PC-3 (cell line): ENCODE results near the gene SYPL1. TPM values are rescaled to one million over a fixed set of nuclear protein-coding genes. Genes with fewer than 3 reads are reported as not detected.

Experiments
- ATAC-seq: fragments of 200-7000 bp; cut with Tn5 transposase; 2 replicates; pipeline ENCODE4 v1.9.1; 2020; ENCODE audit warnings: mild to moderate bottlenecking, moderate library complexity
- BruUV-seq: library from RNA; stranded (reverse); fragments of 400-500 nt; replicated peaks from 2 replicates; lab custom pipeline; 2021; lab: Mats Ljungman, UMichigan
- CTCF ChIA-PET: fragments of 300-600 bp; sonication (Branson Sonifier 250); formaldehyde crosslinking; loops from one replicate; lab custom pipeline; 2022; ENCODE audit warnings: antibody characterized with exemption; lab: Charles Lee
- POLR2A ChIA-PET: fragments of 300-600 bp; sonication (Branson Sonifier 250); formaldehyde crosslinking; loops from one replicate; lab custom pipeline; 2022; ENCODE audit warnings: antibody characterized with exemption; ENCODE audit not compliant: unreplicated experiment; lab: Charles Lee
- DNase-seq: peaks from one replicate; pipeline ENCODE4 v3.0.0-alpha.2; 2015
- H2AFZ ChIP-seq: fragments of 300-600 bp; sonication (generic); 2 replicates; pipeline ENCODE4 v1.6.0; 2016; ENCODE audit warnings: antibody characterized with exemption, low read length
- H3F3A ChIP-seq: fragments of 300-600 bp; sonication (generic); one replicate; pipeline ENCODE4 v1.6.0; 2017; ENCODE audit warnings: antibody characterized with exemption, low read length, control low read depth, mild to moderate bottlenecking; ENCODE audit not compliant: unreplicated experiment
- H3K27ac ChIP-seq: fragments of 300-600 bp; sonication (generic); 2 replicates; pipeline ENCODE4 v1.5.1; 2016; ENCODE audit warnings: mild to moderate bottlenecking, low read length
- H3K27me3 ChIP-seq: fragments of 300-600 bp; sonication (generic); 2 replicates; pipeline ENCODE4 v1.6.1; 2016; ENCODE audit warnings: low read length, mixed read lengths
- H3K36me3 ChIP-seq: fragments of 300-600 bp; sonication (generic); 2 replicates; pipeline ENCODE4 v1.6.1; 2016; ENCODE audit warnings: low read depth, mixed run types, low read length, mixed read lengths
- H3K4me1 ChIP-seq: fragments of 300-600 bp; sonication (generic); 2 replicates; pipeline ENCODE4 v1.5.1; 2016; ENCODE audit warnings: low read length; ENCODE audit not compliant: insufficient read depth
- H3K4me2 ChIP-seq: fragments of 300-600 bp; sonication (generic); 2 replicates; pipeline ENCODE4 v1.6.0; 2016; ENCODE audit warnings: low read length
- H3K4me3 ChIP-seq: fragments of 300-600 bp; sonication (generic); 2 replicates; pipeline ENCODE4 v1.5.1; 2016; ENCODE audit warnings: mild to moderate bottlenecking, low read length, mixed read lengths
- H3K79me2 ChIP-seq: fragments of 300-600 bp; sonication (generic); 2 replicates; pipeline ENCODE4 v1.6.1; 2017; ENCODE audit warnings: low read length, mixed read lengths
- H3K9ac ChIP-seq: fragments of 300-600 bp; sonication (generic); 2 replicates; pipeline ENCODE4 v1.6.0; 2016; ENCODE audit warnings: mild to moderate bottlenecking, low read length
- H3K9me2 ChIP-seq: fragments of 300-600 bp; sonication (generic); replicated peaks from 2 replicates; pipeline ENCODE4 v1.6.1; 2016; ENCODE audit warnings: mixed run types, low read length, mixed read lengths
- H3K9me3 ChIP-seq: fragments of 300-600 bp; sonication (generic); 2 replicates; pipeline ENCODE4 v1.6.1; 2016; ENCODE audit warnings: low read length, mixed read lengths
- H4K20me1 ChIP-seq: fragments of 300-600 bp; sonication (generic); 2 replicates; pipeline ENCODE4 v1.6.1; 2016; ENCODE audit warnings: low read length, mixed read lengths
- EZH2 ChIP-seq: fragments of 300-600 bp; sonication (generic); IDR thresholded peaks from one replicate; pipeline ENCODE4 v1.6.1; 2017; ENCODE audit warnings: antibody characterized with exemption, mild to moderate bottlenecking, low read length; ENCODE audit not compliant: unreplicated experiment
- EZH2phosphoT487 ChIP-seq: fragments of 300-600 bp; sonication (generic); IDR thresholded peaks from 2 replicates; pipeline ENCODE4 v1.6.1; 2018; ENCODE audit warnings: mild to moderate bottlenecking, antibody characterized with exemption, low read length, borderline replicate concordance
- intact Hi-C: fragments of 100-400 bp; cut with micrococcal nuclease; formaldehyde crosslinking; loops from 2 replicates; pipeline ENCODE4 v1.9.0; 2023
- total RNA-seq: library from RNA; depleted of rRNA; stranded (reverse); fragments of >200 nt; gene quantifications from 2 replicates; pipeline ENCODE4 v1.2.3, GENCODE V29; 2014
- TF ChIP-seq, protein P1 (sequence below): fragments of 300-600 bp; sonication (generic); conservative IDR thresholded peaks from 2 replicates; pipeline ENCODE4 v1.5.1; 2017; ENCODE audit warnings: antibody characterized with exemption, low read depth, mild to moderate bottlenecking, low read length

The SYPL1 gene
- total RNA-seq, 1 experiment from 2014 or later = 45.9 TPM

DNA sequence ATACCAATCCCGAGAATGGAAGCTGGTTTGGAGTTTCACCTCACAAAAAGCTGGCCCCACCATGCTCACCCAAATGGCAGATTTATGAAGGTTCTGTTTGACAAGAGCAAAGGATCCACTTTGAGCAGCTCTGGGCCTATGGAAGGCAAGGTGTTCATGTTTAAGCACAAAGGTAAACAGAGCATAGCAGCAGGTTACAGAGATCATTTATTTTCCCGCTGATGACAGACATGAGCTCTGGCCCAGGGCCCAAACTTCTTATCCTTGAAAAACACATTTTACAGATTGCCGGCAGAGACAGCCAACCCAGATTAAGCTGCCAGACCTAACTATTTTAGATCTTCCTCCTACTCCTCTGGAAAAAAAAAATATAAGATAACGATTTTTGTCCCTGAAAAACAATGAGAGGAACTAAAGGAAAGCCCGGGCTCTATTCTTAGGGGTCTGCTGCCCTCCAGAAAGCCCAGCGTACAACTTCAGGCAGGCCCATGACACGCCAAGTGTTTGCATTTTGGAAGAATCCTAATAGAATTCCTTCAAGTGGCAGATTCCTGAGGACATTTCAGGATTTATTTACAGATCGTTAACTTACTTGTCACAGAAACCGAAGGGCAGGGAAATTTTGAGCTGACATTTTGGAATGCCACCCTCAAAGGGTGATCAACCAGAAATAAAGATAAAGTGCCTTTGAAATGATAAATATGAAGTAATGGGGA is 40.0 kb downstream of the SYPL1 start:
- no TSS peak for BruUV-seq
- intact Hi-C loops = no loop called here
- Histone ChIP-seq H3K9me2 (no peaks in the 10 kb centered on the region), H3K4me2 (peak overlapping the region; percentile 36), H3F3A (no peaks in the 10 kb centered on the region), H3K79me2 (no peaks in the 10 kb centered on the region), H3K27me3 (no peaks in the 10 kb centered on the region), H4K20me1 (no peaks in the 10 kb centered on the region), H3K36me3 (no peaks in the 10 kb centered on the region), H3K4me3 (no peak overlapping the region), H3K4me1 (peaks cover 35% of the 10 kb centered on the region), H3K27ac (peak overlapping the region; percentile 80), H2AFZ (peak overlapping the region; percentile 27), H3K9ac (peak overlapping the region; percentile 29; the same call in 1 of the 2 replicates), H3K9me3 (no peaks in the 10 kb centered on the region)
- POLR2A ChIA-PET = interaction anchor here (1.1 kb wide), 1 partner anchor 39 kb away, joined by 3 read pairs; the partner anchor contains the start of gene SYPL1
- DNase-seq (peak; percentile 42), ATAC-seq (no peak)
- TF ChIP-seq, protein P1, sequence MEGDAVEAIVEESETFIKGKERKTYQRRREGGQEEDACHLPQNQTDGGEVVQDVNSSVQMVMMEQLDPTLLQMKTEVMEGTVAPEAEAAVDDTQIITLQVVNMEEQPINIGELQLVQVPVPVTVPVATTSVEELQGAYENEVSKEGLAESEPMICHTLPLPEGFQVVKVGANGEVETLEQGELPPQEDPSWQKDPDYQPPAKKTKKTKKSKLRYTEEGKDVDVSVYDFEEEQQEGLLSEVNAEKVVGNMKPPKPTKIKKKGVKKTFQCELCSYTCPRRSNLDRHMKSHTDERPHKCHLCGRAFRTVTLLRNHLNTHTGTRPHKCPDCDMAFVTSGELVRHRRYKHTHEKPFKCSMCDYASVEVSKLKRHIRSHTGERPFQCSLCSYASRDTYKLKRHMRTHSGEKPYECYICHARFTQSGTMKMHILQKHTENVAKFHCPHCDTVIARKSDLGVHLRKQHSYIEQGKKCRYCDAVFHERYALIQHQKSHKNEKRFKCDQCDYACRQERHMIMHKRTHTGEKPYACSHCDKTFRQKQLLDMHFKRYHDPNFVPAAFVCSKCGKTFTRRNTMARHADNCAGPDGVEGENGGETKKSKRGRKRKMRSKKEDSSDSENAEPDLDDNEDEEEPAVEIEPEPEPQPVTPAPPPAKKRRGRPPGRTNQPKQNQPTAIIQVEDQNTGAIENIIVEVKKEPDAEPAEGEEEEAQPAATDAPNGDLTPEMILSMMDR = no peak
- no peak for TF ChIP-seq EZH2
- no peak for TF ChIP-seq EZH2phosphoT487
- CTCF ChIA-PET = no interaction called here

DNA sequence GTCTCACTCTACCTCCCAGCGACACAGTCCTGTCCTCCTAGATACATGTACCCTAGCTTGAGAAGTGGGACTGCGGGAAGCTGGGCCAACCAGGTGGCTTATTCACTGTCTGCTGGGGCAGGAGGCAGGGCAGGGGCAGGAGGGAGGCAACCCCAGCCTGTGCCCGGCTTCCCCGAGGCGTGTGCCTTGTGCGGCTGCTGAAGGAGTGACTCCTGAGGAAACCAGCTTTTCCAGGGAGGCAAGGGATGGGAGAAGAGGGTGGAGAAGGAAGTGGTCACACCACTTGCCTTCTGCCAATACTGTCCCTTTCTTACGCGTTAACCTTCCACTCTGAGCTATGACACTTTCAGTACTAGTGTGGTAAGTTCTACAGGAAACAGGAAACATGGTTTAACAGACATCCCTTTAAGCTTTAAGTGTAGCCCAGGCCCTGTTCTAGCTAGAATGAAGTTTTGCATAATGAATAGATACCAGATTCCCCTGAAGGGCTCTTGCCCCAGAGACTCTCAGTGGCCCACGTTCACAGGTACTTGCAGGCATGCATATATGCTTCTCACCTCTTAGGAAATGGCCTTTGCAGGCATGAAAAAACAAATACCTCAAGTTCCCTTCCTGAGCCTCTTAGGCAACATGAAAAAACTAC is 40.6 kb downstream of the SYPL1 start:
- peak; percentile 85 for DNase-seq
- POLR2A ChIA-PET = interaction anchor here (1.1 kb wide), 1 partner anchor 40 kb away, joined by 3 read pairs; the partner anchor contains the start of gene SYPL1
- no peaks in the 10 kb centered on the region for H3K79me2 ChIP-seq
- no peaks in the 10 kb centered on the region for H3K9me2 ChIP-seq
- peaks cover 40% of the 10 kb centered on the region for H3K4me1 ChIP-seq
- H3K36me3 ChIP-seq = no peaks in the 10 kb centered on the region
- TF ChIP-seq EZH2 (no peak), EZH2phosphoT487 (no peak)
- TF ChIP-seq, protein P1 = no peak
- peak overlapping the region; percentile 80 for H3K27ac ChIP-seq
- ATAC-seq = peak; percentile 68
- no peak overlapping the region for H3K4me3 ChIP-seq
- peak overlapping the region; percentile 27 for H2AFZ ChIP-seq
- no peaks in the 10 kb centered on the region for H4K20me1 ChIP-seq
- CTCF ChIA-PET = no interaction called here
- H3F3A ChIP-seq = no peaks in the 10 kb centered on the region
- no peaks in the 10 kb centered on the region for H3K9me3 ChIP-seq
- peak overlapping the region; percentile 36 for H3K4me2 ChIP-seq
- peak overlapping the region; percentile 29; the same call in 1 of the 2 replicates for H3K9ac ChIP-seq
- no peaks in the 10 kb centered on the region for H3K27me3 ChIP-seq
- no TSS peak for BruUV-seq
- intact Hi-C loops = no loop called here
